ENCODE data around the gene GABBR2. TPM values are rescaled to one million over a fixed set of nuclear protein-coding genes. Genes with fewer than 3 reads are reported as not detected.
A peak's percentile ranks its signal among the peaks of the same experiment; 100 is the strongest.

Gene GABBR2
- total and polyA plus RNA-seq, 4 experiments from 2014 or later, result not detected

GRCh38 chr9:98379572-98379971, 329.2 kb downstream of the GABBR2 start:
- ChIA-PET CTCF (ENCODE audit: partially characterized antibody) (no interaction called here), POLR2A (ENCODE audit: partially characterized antibody) (interaction anchor here (0.7 kb wide), 1 partner anchor 953 kb away, joined by 3 read pairs; no protein-coding TSS in a partner anchor)
- intact Hi-C loops (cut with micrococcal nuclease), result no loop called here
- no peaks in the 10 kb centered on the region for H3K4me1 Mint-ChIP-seq
- H3K36me3 Mint-ChIP-seq, result no peaks in the 10 kb centered on the region
- H3K9me3 Mint-ChIP-seq, result no peaks in the 10 kb centered on the region
- Histone ChIP-seq H3K9me3 (ENCODE audit: control insufficient read depth in 1 of 2, low read length in 2 of 2) (no peaks in the 10 kb centered on the region), H3K27ac (ENCODE audit: low read depth, low read length) (no peak overlapping the region), H3K4me1 (ENCODE audit: insufficient read depth, low read length) (no peaks in the 10 kb centered on the region), H3K36me3 (ENCODE audit: insufficient read depth, low read length) (no peaks in the 10 kb centered on the region), H3K27me3 (ENCODE audit: insufficient read depth, low read length) (no peaks in the 10 kb centered on the region), H3K4me3 (ENCODE audit: low read length in 2 of 2) (no peak overlapping the region)
- H3K27me3 Mint-ChIP-seq, result peaks cover 1 to 4% of the 10 kb centered on the region in 2 donors
- no peak overlapping the region for H3K27ac Mint-ChIP-seq
- no peak for DNase-seq
- no peak overlapping the region for H3K4me3 Mint-ChIP-seq

GRCh38 chr9:98378794-98379193, 329.9 kb downstream of the GABBR2 start:
- intact Hi-C loops (cut with micrococcal nuclease), result no loop called here
- ChIA-PET CTCF (ENCODE audit: partially characterized antibody) (no interaction called here), POLR2A (ENCODE audit: partially characterized antibody) (no interaction called here)
- H3K27me3 ChIP-seq (ENCODE audit: insufficient read depth, low read length), result no peaks in the 10 kb centered on the region
- H3K36me3 ChIP-seq (ENCODE audit: insufficient read depth, low read length), result no peaks in the 10 kb centered on the region
- H3K4me3 ChIP-seq (ENCODE audit: low read length in 2 of 2), result no peak overlapping the region
- no peak overlapping the region for H3K27ac ChIP-seq (ENCODE audit: low read depth, low read length)
- H3K9me3 ChIP-seq (ENCODE audit: control insufficient read depth in 1 of 2, low read length in 2 of 2), result no peaks in the 10 kb centered on the region
- Mint-ChIP-seq H3K27me3 (peaks cover 1 to 4% of the 10 kb centered on the region in 2 donors), H3K4me3 (no peak overlapping the region), H3K4me1 (no peaks in the 10 kb centered on the region), H3K9me3 (no peaks in the 10 kb centered on the region), H3K27ac (no peak overlapping the region), H3K36me3 (no peaks in the 10 kb centered on the region)
- DNase-seq, result no peak
- no peaks in the 10 kb centered on the region for H3K4me1 ChIP-seq (ENCODE audit: insufficient read depth, low read length)

GRCh38 chr9:98378206-98378780, 330.4 kb downstream of the GABBR2 start:
- H3K27ac Mint-ChIP-seq, result no peak overlapping the region
- ChIA-PET POLR2A (ENCODE audit: partially characterized antibody) (no interaction called here), CTCF (ENCODE audit: partially characterized antibody) (no interaction called here)
- Histone ChIP-seq H3K36me3 (ENCODE audit: insufficient read depth, low read length) (no peaks in the 10 kb centered on the region), H3K9me3 (ENCODE audit: control insufficient read depth in 1 of 2, low read length in 2 of 2) (no peaks in the 10 kb centered on the region), H3K27me3 (ENCODE audit: insufficient read depth, low read length) (no peaks in the 10 kb centered on the region), H3K27ac (ENCODE audit: low read depth, low read length) (no peak overlapping the region), H3K4me3 (ENCODE audit: low read length in 2 of 2) (no peak overlapping the region), H3K4me1 (ENCODE audit: insufficient read depth, low read length) (no peaks in the 10 kb centered on the region)
- H3K36me3 Mint-ChIP-seq, result no peaks in the 10 kb centered on the region
- H3K4me3 Mint-ChIP-seq, result no peak overlapping the region
- no peaks in the 10 kb centered on the region for H3K4me1 Mint-ChIP-seq
- H3K9me3 Mint-ChIP-seq, result no peaks in the 10 kb centered on the region
- no peak for DNase-seq
- intact Hi-C loops (cut with micrococcal nuclease), result no loop called here
- H3K27me3 Mint-ChIP-seq, result peaks cover 1 to 4% of the 10 kb centered on the region in 2 donors

GRCh38 chr9:98375138-98375726, 333.5 kb downstream of the GABBR2 start:
- Histone ChIP-seq H3K36me3 (ENCODE audit: insufficient read depth, low read length) (no peaks in the 10 kb centered on the region), H3K27me3 (ENCODE audit: insufficient read depth, low read length) (no peaks in the 10 kb centered on the region), H3K4me1 (ENCODE audit: insufficient read depth, low read length) (no peaks in the 10 kb centered on the region), H3K4me3 (ENCODE audit: low read length in 2 of 2) (no peak overlapping the region), H3K9me3 (ENCODE audit: control insufficient read depth in 1 of 2, low read length in 2 of 2) (no peaks in the 10 kb centered on the region), H3K27ac (ENCODE audit: low read depth, low read length) (no peak overlapping the region)
- POLR2A ChIA-PET (ENCODE audit: partially characterized antibody), result no interaction called here
- Mint-ChIP-seq H3K9me3 (no peaks in the 10 kb centered on the region), H3K27me3 (peaks cover 1 to 4% of the 10 kb centered on the region in 2 donors), H3K27ac (peak overlapping the region in 1 of 7 donors; percentile 59), H3K36me3 (no peaks in the 10 kb centered on the region), H3K4me3 (no peak overlapping the region), H3K4me1 (no peaks in the 10 kb centered on the region)
- intact Hi-C loops (cut with micrococcal nuclease), result no loop called here
- DNase-seq, result no peak
- CTCF ChIA-PET (ENCODE audit: partially characterized antibody), result no interaction called here

GRCh38 chr9:98374385-98375051, 334.2 kb downstream of the GABBR2 start:
- H3K27ac ChIP-seq (ENCODE audit: low read depth, low read length), result no peak overlapping the region
- no peaks in the 10 kb centered on the region for H3K36me3 Mint-ChIP-seq
- H3K27me3 Mint-ChIP-seq, result peaks cover 4 to 5% of the 10 kb centered on the region in 2 donors
- H3K4me1 ChIP-seq (ENCODE audit: insufficient read depth, low read length), result no peaks in the 10 kb centered on the region
- no peak overlapping the region for H3K4me3 ChIP-seq (ENCODE audit: low read length in 2 of 2)
- no peaks in the 10 kb centered on the region for H3K9me3 ChIP-seq (ENCODE audit: control insufficient read depth in 1 of 2, low read length in 2 of 2)
- ChIA-PET POLR2A (ENCODE audit: partially characterized antibody) (no interaction called here), CTCF (ENCODE audit: partially characterized antibody) (no interaction called here)
- no peaks in the 10 kb centered on the region for H3K9me3 Mint-ChIP-seq
- intact Hi-C loops (cut with micrococcal nuclease), result no loop called here
- no peaks in the 10 kb centered on the region for H3K36me3 ChIP-seq (ENCODE audit: insufficient read depth, low read length)
- H3K27me3 ChIP-seq (ENCODE audit: insufficient read depth, low read length), result no peaks in the 10 kb centered on the region
- no peaks in the 10 kb centered on the region for H3K4me1 Mint-ChIP-seq
- no peak overlapping the region for H3K4me3 Mint-ChIP-seq
- DNase-seq, result no peak
- no peak overlapping the region for H3K27ac Mint-ChIP-seq

GRCh38 chr9:98373609-98374008, 335.1 kb downstream of the GABBR2 start:
- H3K9me3 Mint-ChIP-seq, result no peaks in the 10 kb centered on the region
- Histone ChIP-seq H3K27me3 (ENCODE audit: insufficient read depth, low read length) (no peaks in the 10 kb centered on the region), H3K27ac (ENCODE audit: low read depth, low read length) (no peak overlapping the region), H3K4me1 (ENCODE audit: insufficient read depth, low read length) (no peaks in the 10 kb centered on the region), H3K9me3 (ENCODE audit: control insufficient read depth in 1 of 2, low read length in 2 of 2) (no peaks in the 10 kb centered on the region), H3K4me3 (ENCODE audit: low read length in 2 of 2) (no peak overlapping the region), H3K36me3 (ENCODE audit: insufficient read depth, low read length) (no peaks in the 10 kb centered on the region)
- no peak overlapping the region for H3K4me3 Mint-ChIP-seq
- H3K36me3 Mint-ChIP-seq, result no peaks in the 10 kb centered on the region
- H3K27me3 Mint-ChIP-seq, result peaks cover 4 to 5% of the 10 kb centered on the region in 2 donors
- ChIA-PET CTCF (ENCODE audit: partially characterized antibody) (interaction anchor here (0.7 kb wide), 1 partner anchor 64 kb away, joined by 5 read pairs; no protein-coding TSS in a partner anchor), POLR2A (ENCODE audit: partially characterized antibody) (no interaction called here)
- intact Hi-C loops (cut with micrococcal nuclease), result no loop called here
- no peak overlapping the region for H3K27ac Mint-ChIP-seq
- H3K4me1 Mint-ChIP-seq, result no peaks in the 10 kb centered on the region
- DNase-seq, result no peak

GRCh38 chr9:98372077-98372836, 336.5 kb downstream of the GABBR2 start:
- CTCF ChIA-PET (ENCODE audit: partially characterized antibody), result no interaction called here
- no peaks in the 10 kb centered on the region for H3K4me1 Mint-ChIP-seq
- DNase-seq, result no peak
- no peak overlapping the region for H3K27ac ChIP-seq (ENCODE audit: low read depth, low read length)
- H3K27me3 ChIP-seq (ENCODE audit: insufficient read depth, low read length), result no peaks in the 10 kb centered on the region
- intact Hi-C loops (cut with micrococcal nuclease), result no loop called here
- peaks cover 6 to 9% of the 10 kb centered on the region in 2 donors for H3K27me3 Mint-ChIP-seq
- H3K4me1 ChIP-seq (ENCODE audit: insufficient read depth, low read length), result no peaks in the 10 kb centered on the region
- H3K36me3 ChIP-seq (ENCODE audit: insufficient read depth, low read length), result no peaks in the 10 kb centered on the region
- POLR2A ChIA-PET (ENCODE audit: partially characterized antibody), result no interaction called here
- H3K4me3 Mint-ChIP-seq, result no peak overlapping the region
- no peaks in the 10 kb centered on the region for H3K36me3 Mint-ChIP-seq
- no peak overlapping the region for H3K4me3 ChIP-seq (ENCODE audit: low read length in 2 of 2)
- H3K27ac Mint-ChIP-seq, result no peak overlapping the region
- no peaks in the 10 kb centered on the region for H3K9me3 ChIP-seq (ENCODE audit: control insufficient read depth in 1 of 2, low read length in 2 of 2)
- H3K9me3 Mint-ChIP-seq, result peaks cover 0 to 3% (median 1%) of the 10 kb centered on the region in 8 donors

Measured in CD4-positive, alpha-beta memory T cell (primary cell).